HG03060 (cell line): Measurements from ENCODE around the gene ZNF474.

Experiments used
- ATAC-seq: cut with Tn5 transposase; IDR thresholded peaks from one replicate; pipeline ENCODE4 v1.9.1; 2021; ENCODE audit warnings: low read depth, moderate number of reproducible peaks; ENCODE audit not compliant: unreplicated experiment

Gene ZNF474

DNA sequence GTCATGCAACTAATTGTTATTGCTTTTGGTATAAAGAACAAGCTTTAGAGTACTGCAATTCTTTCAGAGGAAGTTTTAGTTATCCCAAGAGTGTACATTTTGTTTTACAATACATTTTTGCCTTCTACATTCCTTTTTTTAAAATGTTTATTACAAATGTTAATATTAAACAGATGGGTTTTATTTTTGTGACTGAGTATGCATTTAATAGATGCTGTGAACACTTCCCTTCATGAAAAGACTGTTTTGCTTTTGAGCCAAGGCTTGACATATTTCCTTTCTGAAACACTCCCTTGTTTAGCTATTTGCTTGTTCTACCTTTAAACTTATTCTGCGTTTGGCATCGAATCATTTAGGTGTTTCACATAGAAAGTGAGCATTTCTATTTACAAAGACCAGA is 14.8 kb upstream of the ZNF474 start:
- ATAC-seq: no peak

DNA sequence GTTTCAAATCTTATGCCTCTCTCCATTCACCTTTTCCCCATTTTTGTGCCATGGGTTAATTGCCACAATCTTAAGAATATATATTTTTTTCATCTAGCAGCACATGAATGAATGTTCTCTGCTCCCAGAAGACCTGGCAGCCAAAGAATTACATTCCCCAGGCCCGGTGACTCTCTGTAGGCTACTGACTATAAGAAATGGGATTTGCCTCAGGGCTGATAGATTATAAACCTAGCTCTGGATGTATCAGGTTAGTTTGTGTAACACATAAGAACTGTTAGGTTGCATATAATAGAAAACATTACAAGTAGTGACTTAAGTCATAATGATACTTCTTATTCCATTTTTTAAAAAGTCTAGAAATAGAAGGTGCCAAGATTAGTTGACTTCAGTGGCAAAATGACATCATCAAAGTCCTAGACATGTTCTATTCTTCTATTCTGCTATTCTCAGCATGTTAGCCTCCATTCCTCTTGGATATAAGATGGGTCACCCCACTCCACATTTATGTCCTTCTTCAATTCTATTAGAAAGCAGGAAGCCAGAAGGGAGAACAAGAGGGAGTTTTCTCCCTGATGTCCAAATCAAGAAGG is 10.9 kb upstream of the ZNF474 start:
- ATAC-seq: no peak

DNA sequence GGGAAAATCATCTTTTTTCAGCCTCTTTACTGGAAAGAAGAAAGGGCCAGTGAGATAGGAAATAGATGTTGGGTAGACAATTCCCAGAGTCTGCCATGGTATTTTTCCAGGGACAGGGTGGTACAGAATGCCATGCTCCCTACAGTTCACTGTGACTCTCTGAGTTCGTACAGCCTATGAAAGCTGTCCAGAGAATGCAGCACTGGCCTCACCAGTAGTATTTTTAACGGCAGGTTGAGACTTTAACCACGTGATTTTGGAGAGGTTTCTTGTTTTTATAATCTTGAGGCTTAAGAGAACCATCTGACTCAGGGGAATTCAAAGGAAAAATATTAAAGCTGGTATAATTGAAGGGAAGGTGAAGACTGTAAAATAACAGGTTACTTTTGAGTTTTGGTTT is 10.1 kb upstream of the ZNF474 start:
- no peak for ATAC-seq

DNA sequence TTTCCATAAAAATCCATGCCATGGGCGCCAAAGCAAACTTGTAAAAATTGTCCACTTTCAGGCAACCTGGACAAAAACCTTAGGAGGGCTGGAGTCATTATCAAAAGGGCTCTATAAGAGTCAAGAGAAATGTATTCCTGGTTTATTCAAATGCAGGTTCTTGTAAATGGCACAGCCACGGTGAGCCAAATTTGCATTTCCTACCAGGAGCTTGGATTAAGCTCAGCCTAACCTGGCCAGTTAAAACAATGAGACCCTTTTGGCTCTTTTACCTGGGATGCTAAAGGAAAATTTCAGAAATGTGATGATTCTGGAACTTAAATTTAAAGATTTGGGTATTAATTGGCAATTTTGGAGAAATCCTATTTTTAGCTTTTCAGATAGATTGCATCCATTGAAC is 8.9 kb upstream of the ZNF474 start:
- no peak for ATAC-seq

DNA sequence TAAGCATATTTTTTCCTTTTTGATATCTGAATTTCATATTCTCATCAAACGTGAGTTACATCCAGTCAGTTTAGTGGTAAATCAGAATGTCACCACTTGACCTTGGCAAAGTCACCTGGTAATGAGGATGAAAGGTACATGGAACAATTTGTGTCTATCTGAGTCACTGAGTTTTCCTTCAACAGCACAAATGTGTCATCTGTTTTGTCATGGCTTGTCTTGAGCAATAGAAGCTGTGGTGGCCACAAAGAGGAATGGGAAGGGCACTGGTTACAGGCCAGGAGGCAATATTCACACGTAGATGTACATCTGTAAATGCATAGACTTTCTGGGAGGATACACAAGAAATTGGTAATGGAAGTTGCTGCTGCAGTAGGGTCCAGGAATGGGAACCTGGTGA is 8.4 kb upstream of the ZNF474 start:
- no peak for ATAC-seq

DNA sequence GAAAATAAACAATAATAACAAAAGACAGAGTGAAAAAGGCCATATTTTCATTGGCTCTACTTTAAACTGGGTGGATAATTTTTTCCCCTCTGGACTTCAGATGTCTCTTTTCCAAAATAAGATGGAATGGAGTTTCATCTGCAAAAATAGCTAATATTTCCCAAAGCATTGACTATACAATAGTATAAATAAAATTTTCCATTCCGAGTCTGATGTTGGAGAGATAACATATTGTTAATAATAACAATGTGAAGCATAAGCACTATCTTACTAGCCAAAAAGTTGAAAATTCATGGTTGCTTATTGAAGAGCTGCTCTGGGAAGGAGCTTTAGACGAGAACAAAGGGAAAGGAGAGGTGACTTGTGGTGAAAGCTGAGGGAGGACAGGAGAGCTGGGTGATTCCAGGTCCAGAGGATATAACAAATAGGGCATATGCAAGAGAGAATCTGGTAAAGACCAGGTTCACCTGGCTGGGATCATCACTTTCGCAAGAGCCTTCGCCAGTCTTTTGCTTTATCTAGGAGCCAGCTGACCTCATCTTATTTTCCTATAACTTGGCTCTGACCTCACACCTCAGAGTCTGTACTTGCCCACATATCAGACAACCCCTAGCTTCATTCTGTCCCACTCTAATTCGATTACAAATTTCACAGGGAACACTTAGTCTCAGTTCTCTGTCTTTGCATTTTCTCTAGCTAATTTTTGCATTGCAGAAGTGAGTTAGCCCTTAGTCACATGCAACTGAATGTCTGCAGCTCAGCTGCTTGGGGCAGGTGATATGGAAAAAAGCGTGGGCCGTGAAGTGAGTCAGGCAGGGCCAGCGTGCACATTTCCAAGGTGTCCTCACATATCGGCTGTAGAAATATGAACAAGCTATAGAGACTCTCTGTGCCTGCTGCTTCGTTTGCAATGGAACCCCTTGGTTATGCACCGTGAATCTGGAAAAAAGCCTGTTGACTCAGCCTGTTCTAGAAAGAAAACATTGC is 7.6 kb upstream of the ZNF474 start:
- no peak for ATAC-seq

DNA sequence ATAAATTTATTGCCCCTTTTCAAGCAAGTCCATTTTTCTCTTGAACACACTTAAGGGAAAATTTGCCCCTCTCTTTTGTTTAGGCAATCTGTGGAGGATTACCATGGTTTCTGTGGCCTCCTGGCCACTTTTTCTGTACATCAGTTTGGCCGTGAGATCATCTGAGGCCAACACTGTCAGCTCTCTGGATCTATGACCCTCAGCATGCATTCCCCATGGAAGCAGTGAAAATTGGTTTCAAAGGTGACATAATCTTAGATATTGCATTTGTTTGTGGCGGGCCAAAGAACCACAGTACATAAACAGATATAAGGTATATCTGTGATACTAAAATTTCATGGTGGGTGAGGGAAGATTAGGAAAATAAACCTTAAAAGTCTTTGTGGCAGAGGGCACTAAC is 4.6 kb upstream of the ZNF474 start:
- ATAC-seq: no peak

DNA sequence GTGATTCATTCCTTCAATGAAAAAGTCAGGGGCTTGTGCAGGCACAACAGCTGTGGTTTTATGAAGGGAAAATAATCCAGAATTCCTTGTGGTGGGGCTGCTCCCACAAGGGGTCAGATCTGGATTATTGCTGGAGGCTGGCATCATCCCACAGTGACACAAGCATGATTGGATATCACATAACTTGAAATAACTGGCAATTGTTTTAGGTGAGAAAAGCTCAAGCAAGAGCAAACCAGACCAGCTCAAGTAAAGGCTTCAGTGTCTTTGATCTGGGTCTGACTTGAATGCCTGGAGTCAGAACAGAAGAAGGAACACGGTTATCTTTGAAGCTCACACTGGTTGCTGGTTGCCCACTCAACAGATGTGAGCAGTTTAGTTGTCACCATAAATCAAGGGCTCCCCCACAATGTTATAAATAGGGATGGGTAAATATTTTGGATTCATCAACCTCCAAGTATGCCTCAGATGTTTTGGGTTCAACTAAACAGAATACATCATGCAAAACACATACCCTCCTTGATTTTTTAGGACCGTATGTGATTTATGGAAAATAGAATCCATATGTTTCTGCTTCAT is 3.1 kb upstream of the ZNF474 start:
- no peak for ATAC-seq

DNA sequence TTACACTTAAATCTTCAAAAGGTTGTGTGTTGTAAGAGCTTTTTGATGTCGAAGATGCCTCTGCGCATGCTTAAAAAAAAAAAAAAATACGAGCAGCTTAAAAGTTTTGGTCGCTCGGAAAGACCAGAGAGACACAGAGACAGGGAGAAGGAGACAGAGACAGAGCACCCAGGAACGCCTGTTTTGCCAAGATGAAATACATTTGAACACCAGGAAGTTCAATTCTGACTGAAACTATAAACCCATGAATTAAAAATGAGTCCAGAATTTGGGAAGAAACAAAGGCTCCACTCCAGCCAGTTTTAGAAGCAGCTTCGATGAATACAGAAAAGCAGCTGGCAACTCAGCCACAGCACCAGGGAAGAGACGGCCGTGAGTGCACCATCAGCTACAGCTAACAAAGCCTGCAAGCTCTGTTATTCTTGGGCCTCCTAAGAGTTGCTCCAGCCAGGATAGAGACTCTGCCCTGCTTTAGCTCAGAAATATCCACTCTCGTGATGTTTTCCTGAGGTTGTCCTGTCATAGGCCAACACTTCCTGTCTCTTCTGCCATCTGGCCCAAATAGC is 2.5 kb upstream of the ZNF474 start:
- ATAC-seq: no peak

DNA sequence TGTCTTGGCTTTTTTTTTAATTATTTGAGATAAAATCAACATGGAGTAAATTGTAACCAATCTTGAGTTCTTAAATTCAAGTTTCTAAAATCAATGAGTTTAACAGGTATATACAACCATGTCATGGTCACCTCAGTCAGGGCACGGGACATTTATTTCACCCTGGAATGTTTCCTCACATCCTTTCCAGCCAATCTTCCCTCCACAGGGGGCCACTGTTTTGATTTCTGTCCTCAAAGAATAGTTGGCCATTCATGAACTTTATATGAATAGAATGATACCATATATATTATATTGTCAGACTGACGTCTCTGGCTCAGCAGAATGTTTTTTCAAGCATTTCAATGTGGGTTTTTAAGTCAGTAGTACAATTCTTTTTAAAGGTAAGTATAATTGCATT is 806 bp downstream of the ZNF474 start:
- ATAC-seq: no peak

DNA sequence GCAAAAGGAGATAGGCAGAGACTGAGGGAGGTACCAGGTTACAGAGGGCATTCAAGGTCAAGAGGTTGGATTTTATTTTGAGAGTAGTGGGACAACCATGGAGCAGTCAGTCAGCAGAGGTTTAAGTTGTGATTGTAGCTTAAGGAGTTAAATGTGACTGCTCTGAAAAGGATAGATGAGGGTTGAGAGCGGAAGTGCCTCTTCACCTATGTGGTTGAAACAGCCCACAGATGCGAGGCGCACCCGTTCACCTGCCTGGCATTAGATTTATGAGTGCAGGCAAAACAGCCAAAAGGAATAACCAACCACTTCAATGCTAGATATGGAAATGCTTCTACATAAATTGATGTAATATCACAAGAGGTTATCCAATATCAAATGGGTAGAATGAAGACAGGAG is 8.4 kb downstream of the ZNF474 start:
- no peak for ATAC-seq

DNA sequence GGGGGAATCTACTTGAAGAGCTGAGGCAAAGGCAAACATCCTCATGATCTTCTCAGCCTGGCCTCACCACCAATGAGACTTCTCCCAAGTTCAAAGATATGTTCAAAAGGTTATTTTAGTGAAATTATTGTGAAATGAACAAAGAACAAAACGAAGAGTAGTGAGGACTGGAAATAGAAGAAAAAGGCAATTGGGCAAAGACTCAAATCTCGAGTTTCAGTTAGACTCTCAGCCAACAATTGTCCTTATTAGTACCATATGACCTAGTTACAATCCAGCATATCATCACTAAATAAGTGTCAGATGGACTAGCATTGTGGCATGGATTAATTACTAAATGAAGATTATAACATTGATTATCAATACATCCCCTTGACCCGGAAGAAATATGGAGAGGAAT is 9.0 kb downstream of the ZNF474 start:
- ATAC-seq: no peak

DNA sequence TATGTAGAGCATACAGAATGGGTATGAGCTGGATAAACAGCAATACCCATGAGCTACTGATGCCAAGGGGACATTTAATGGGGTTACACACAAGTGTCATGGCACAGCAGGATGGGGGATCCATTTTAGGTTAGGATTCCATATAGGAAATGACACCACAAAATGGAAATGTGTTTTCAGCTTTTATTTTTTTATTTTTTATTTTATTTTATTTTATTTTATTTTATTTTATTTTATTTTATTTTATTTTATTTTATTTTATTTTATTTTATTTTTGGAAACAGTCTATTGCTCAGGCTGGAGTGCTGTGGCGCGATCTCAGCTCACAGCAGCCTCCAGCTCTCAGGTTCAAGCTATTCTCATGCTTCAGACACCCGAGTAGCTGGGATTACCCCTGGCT is 11.6 kb downstream of the ZNF474 start:
- ATAC-seq: no peak

DNA sequence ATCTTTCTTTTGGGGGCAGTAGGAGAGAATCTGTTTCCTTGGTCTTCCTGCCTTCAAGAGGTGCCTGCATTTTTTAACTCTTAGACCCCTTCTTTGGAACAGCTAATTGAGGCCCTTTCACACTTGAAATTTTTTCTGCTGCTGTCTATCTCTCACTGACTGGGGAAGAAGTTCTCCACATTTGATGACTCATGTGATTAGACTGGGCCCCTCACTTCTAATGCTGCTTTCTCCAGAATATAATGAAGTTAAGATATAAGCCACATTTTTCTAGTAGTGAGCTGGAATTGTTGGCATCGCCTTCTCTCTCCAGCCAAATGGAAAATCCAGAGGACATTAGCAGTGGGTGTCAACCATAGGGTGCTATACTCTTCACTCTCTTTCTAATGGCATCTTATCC is 12.4 kb downstream of the ZNF474 start:
- ATAC-seq: no peak

DNA sequence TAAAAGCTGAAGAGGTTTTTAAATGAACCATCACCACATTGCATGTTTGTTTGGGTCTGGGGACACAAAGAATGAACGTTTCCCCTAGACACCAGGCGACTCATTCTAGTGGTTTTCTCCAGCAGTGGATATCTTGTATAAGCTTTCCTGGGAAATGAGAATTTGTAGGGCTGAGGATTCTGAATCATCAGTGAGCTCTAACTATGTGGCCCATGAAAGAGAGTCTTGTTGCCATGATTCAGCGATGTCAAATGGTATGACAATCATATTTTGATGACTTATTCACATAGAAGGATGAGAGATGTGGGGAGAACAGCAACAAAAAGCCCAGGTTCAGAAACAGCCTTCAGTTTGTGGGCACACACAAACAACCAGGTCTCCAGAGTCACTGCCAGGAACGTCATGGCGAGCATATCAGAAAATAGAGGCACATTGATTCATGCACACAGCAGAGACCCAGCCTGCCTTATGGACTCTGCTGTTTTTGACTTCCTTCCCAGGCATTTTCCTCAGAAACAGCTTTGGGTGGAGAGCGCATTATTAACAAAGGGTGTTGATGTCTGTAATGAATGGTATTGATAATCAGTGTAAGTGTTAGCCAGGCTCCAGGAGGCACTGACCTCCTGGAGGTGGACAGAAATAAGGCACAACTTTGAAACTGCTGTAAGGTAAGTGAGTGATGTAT is 13.3 kb downstream of the ZNF474 start:
- no peak for ATAC-seq

DNA sequence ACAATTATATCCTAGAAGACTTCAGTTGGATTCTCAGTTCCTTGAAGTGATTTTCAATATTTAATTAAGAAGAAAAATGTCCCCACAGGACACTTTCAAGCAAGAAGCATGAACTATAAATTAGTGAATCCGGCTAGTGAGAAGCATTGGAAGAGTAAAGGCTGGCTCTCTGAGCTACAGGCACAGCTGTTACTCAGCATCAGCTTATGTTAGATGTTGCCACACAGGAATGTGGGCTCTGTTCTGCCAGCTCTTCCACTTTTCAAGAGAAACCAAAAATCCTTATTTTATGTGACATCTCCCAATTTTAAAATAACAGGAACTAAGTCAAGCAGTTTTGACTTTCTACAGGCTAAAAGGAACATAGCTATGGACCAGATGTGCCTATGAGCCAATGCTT is 14.9 kb downstream of the ZNF474 start:
- no peak for ATAC-seq

DNA sequence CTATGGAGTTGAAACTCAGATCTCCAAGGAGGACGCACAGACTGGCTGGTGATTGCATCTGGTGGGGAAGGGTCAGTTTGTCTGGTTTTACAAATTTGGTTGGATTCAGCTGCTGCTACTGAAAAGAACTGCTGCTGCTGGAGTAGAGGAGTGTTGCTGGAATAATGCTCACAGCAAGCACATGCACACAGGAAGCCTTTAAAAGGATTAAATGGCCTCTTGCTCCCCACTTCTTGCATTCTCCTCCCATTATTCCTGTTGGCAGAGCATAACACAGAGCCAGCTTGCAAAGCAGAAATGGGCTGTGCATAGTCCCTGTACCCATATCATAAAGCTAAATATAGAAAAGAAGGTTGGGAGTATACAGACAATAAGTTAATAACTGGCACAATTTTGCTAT is 16.6 kb downstream of the ZNF474 start:
- no peak for ATAC-seq

DNA sequence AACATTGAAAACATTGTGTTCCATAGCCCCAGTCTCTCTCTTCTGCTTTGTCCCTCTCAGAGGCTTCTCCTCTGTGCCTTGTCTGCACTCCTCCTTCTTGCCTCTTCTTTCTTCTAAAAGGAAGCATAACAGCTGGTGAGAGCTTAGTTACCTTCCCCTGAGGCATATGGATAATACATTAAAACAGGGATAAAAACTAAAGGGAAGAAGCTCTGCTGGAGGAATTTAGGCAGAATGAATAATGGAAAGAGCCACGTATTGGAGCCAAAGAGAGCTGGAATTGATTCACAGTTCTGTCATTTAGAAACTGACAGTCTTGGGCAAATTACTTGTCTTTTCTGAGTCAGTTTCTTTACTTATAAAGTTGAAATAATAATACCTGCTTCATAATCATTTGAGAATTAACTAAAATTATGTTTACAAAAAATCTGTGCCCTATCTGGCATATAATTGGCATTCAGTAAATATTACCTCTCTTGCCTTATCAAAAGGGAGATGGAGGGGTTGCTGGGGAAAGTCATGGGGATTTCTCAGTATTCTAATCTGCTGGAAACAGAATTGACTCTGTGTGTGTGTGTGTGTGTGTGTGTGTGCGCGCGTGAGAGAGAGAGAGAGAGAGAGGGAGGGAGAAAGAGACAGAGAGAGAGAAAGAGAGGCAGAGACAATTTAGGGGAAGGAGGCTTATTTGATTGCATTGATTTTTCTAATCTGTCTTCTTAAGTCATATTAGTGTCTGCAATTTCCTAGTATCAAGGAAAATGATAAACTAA is 20.2 kb downstream of the ZNF474 start:
- ATAC-seq: no peak

DNA sequence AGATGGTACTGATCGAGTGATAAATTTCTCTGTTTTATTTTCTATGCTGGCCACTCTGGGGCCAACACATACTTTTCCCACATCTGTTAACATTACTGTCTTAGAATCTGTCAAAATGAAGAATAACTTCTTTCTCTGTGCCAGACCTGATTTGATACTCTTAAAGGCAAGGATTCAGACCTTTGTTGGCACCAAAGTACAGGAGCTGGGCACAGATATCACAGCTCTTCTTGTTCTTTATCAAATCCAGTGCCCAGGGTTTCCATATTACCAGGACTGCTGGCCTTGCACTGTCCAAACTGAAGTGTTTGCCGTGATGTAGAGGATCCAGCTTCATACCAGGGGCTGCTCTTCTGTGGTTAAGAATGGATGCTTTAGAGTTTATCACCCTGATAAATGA is 20.9 kb downstream of the ZNF474 start:
- no peak for ATAC-seq

DNA sequence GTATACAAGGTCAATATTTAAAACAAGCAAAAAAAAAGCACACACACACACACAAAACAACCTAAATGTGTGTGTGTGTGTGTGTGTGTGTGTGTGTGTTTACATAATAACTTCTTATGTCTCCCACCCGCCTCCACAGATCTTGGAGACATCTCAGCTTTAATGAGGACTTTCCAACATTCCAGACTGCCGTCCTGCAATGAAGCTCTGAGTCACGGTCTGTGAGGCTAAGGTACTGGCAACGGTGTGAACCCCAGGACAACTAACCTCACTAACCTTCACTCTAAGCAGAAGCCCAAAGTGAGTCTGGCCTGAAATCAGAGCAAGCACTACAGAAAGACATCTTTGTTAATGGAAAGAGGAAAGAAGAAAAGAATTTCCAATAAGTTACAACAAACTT is 22.3 kb downstream of the ZNF474 start:
- ATAC-seq: no peak
